GM21515 (cell line): ENCODE data around the gene RPL5.
"Not testable (repeated sequence)": the region's sequence is repeated elsewhere in the genome, so short reads cannot be mapped to it uniquely, and the experiment has no call there.

Source experiments
- ATAC-seq: cut with Tn5 transposase; IDR thresholded peaks from one replicate; pipeline ENCODE4 v1.9.1; 2021; ENCODE audit not compliant: unreplicated experiment

Gene RPL5

GRCh38 chr1:92831762-92832536 is at the start of gene RPL5:
Gene RPL5 (plus strand): TSS chr1:92832040. CDS start chr1:92832115, 75 bp downstream.
- peak; percentile 95 for ATAC-seq

- ATAC-seq = not testable (repeated sequence)
These were observed 48.3 kb upstream of the RPL5 start for GRCh38 chr1:92783550-92783949.

DNA sequence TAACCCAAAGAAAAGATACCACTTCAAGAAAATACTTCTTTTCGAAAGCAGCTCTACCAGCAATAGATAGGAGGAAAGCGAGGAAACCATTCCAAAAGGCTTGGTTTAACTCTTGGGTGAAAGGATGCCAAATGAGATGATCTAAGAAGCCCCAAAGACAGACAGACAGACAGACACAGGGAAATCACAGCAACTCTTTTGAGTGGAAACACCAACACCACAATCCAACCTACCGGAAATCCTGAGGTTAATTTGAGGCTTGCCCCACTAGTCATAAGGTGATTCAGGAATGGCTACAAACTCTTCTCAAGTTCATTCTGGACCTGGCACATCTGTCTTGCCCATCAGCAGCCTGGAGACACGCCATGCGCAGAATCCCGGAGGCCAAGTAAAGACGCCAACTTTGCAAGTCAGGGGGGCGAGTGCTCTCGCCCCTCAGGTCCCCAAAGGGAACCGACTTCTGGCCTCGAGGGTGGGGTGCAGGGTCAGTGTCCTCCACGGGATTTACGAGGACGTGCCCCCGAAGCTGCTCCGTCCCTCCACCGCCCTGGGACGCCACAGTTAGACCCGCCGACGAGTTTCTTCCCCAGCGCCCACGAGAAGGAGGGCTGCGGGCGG is 47.7 kb upstream of the RPL5 start:
- ATAC-seq = no peak

- ATAC-seq = peak; percentile 94
These were observed 47.0 kb upstream of the RPL5 start, which contains the start of gene EVI5 for GRCh38 chr1:92784639-92785500. Gene EVI5 (minus strand): TSS chr1:92785108. CDS start chr1:92736546, 48,562 bp downstream.

DNA sequence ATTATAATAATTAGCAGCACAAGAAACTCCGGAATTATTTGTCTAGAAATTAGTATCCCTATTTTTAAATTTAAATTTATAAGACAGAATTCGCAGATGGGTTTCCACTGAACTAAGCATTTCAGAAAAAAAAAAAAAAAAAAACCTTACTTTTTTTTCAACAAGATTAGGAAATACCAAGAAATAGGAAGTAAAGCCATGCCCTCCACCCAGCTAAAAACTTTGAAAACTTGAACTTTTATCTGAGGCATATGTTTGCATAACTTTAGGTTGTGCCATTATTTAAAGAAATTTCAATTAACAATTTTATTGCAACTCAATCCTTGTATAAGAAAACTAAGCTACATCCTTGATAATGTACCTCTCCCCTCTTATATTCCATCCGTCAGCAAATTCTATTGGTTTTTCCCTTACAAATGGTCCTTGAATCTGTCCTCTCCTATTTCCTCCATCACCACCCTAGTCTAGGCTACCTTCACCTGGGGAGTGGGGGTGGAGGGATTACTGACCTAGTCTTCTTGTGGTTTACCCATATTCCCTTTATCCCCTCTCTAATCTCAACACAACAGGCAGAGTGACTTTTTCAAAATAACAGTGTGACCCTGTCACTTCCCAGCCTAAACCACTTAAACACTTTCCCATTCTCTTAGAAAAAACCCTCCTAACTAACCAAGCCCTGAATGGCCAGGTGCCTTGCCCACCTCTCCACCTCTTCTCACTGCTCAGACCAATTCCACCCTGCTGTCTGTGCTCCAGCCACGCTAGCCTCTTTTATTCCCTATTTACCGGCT is 45.5 kb upstream of the RPL5 start:
- no peak for ATAC-seq

DNA sequence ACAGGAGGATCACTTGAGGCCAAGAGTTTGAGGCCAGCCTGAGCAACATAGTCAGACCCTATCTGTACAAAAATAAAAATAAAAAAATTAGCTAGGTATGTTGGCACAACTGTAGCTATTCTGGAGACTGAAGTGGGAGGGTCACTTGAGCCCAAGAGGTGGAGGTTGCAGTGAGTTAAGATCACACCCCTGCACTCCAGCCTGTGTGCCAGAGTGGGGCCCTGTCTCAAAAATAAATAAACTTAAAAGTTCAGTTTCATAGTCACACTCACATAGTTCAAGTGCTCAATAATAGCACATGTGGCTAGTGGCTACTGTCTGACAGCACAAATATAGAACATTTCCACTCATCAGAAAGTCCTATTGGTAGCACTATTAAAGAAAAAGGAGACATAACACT is 41.8 kb upstream of the RPL5 start:
- ATAC-seq = no peak

DNA sequence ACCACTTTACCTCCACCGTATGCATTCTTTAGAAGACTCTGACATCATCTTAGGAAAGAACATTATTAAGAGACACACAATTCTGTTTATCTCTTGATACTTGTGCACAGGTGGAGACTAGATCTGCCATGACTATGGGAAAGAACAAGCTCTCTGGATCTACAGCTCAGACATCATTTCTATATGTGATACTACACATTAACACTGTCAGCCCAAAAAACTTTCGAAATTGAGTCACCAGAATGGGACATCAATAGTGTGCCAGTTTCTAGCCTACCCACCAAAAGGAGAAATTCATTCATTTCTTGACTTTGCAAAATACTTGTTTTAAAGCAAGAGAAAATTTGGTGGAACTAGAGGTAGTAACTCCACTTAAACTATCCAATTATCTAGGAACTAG is 41.0 kb upstream of the RPL5 start:
- ATAC-seq = no peak

DNA sequence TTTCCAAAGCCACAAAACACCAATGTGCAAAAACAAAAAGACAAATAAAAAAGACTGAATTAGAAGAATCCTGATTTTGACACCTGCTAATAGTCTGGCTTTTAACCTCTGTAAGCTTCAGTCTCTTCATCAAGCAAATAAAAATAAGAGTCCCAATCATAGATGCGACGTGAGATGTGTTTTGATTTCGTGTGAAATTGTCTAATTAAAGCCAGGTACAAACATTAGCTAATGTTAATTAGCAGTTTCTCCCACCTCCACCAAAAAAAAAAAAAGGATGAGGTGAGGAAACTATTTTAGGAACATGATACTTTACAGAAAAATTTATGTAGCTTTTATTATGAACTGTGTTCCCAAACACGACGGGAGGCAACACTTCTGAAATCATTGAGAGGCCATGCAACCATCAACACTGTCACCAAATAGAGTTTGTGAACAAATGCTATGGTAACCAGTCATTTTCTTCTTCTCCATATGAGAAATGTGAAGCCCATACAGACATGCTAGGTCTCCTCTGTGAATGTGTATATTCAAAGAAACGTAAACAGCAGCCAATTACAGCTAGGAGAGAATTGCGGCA is 40.3 kb upstream of the RPL5 start:
- no peak for ATAC-seq

DNA sequence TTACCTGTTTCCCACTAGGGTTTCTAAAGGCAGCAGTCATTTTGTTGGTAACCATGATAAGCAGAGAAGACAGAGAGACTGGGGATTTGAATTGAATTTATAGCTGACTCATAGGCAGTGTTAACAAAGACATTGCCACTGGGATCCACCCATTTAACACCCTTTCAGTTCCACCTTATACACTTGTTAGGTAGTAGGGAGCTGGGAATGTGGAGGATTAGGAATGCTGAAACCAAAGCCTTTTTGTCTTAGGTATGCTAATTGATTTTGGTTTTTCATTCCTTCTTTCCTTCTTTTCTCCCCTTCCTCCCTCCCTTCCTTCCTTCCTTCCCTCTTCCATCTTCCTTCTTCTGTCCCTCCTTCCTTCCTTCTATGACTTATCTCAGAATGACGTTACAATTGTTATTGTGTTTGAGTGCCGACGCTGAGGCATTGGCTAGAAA is 39.5 kb upstream of the RPL5 start:
- ATAC-seq = no peak

GRCh38 chr1:92795166-92795565 is 36.7 kb upstream of the RPL5 start:
- ATAC-seq = no peak

DNA sequence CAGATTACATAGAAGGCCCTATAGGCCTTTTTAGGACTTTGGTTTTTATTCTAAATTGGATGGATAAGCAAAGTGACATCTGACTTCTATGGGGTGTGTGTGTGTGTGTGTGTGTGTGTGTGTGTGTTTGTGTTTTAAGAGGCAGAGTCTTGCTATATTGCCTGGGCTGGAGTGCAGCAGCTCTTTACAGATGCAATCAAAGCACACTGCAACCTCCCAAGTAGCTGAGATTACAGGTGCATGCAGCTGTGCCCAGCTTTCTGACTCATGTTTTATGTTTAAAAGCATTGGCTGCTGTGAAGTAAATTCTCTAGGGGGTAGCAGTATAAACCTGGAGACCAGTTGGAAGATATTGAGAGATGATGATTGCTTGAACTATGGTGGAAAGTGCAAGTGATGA is 34.5 kb upstream of the RPL5 start:
- no peak for ATAC-seq

GRCh38 chr1:92797961-92798360 is 33.9 kb upstream of the RPL5 start:
- no peak for ATAC-seq

GRCh38 chr1:92803140-92803887 is 28.5 kb upstream of the RPL5 start:
- no peak for ATAC-seq

- ATAC-seq = no peak
These were observed 27.1 kb upstream of the RPL5 start for GRCh38 chr1:92804721-92805201.

DNA sequence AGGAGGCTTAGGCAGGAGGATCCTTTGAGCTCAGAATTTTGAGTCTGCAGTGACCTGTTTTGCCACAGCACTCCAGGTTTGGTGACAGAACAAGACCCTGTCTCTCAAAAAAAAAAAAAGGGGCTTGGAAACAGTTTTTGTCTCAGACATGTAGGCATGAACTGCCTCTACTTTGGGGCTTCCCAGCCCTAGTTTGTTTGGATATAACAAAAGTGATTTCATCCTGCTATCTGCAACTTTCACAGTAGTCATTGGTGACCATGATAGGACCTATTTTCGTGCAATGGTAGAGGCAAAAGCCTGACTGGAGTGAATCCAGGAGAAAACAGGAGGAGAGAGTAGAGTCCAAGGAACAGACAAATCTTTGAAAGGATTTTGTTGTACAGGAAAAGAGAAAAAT is 26.6 kb upstream of the RPL5 start:
- no peak for ATAC-seq

- no peak for ATAC-seq
These were observed 23.5 kb upstream of the RPL5 start for GRCh38 chr1:92808381-92808780.

DNA sequence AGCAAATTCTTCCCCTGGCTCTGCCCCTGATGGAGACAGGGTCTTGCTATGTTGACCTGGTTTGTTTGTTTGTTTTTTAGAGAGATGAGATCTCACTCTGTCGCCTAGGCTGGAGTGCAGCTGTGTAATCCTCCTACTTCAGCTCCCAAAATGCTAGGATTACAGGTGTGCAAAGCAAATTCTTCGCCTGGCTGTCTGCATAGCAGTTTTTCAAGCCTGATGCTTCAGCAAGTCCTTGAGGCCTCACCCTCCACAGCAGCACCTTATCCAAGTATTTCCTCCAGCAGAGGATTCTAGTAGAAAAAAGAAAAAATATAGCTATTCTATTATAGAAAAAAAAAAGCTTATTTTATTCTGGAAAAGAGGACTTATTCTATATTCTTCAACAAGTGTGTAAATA is 15.1 kb upstream of the RPL5 start:
- no peak for ATAC-seq

DNA sequence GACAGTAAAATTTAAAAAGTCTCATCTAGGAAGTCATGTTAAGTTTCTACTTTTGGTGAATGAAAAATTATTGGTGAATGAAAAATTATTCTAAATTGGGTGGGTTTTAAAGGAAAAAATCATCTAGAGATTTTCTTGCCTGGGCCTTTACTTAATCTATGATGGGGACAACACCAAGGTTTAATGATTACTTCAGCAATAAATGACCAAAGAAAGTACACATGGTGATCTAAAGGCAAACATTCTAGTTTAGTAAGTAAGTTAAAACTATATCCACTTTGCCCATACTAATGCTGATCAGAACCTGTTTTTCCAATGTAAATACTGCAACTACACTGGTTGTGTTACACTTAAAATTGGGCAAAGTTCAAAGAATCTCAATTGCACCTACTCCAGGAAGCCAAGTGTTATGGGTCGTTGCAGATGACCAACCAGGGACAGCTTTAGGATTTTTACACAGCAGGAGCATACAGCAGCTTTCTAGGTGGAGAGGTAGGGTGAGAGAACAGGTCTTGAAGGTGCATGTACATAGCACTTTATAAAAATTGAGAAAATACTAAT is 14.6 kb upstream of the RPL5 start:
- no peak for ATAC-seq
